H1 (cell line): Measurements from ENCODE around the gene SPARC. TPM values are rescaled to one million over a fixed set of nuclear protein-coding genes. Genes with fewer than 3 reads are reported as not detected.

Experiments used
- HDAC2 ChIP-seq, 2 experiments: fragments of 300-600 bp in 1 of 2; sonication (generic) in 1 of 2; IDR thresholded peaks; 2 replicates each; pipeline ENCODE4 v1.6.1; 2011 to 2012; ENCODE audit warnings: low read depth in 2 of 2, low read length in 2 of 2, mild to moderate bottlenecking in 2 of 2, moderate library complexity in 2 of 2, borderline replicate concordance in 1 of 2, inconsistent platforms in 1 of 2
- MAFK ChIP-seq: IDR thresholded peaks from 2 replicates; pipeline ENCODE4 v1.6.1; 2012; ENCODE audit warnings: low read depth, mild to moderate bottlenecking, improper control_type of control experiment, low read length
- POLR2A ChIP-seq, 2 experiments: IDR thresholded peaks; 1 replicate in 1 of 2; 2 replicates in 1 of 2; pipeline ENCODE4 v1.6.1; 2011; ENCODE audit warnings: low read depth in 2 of 2, low read length in 2 of 2, mild to moderate bottlenecking in 2 of 2; ENCODE audit errors: control extremely low read depth in 1 of 2
- RAD21 ChIP-seq, 2 experiments: IDR thresholded peaks in 1 of 2; conservative IDR thresholded peaks in 1 of 2; 2 replicates each; pipeline ENCODE4 v1.6.1; 2011; ENCODE audit warnings: low read depth in 2 of 2, low read length in 2 of 2, improper control_type of control experiment in 1 of 2, inconsistent platforms in 1 of 2, mild to moderate bottlenecking in 1 of 2, moderate library complexity in 1 of 2
- TEAD4 ChIP-seq: IDR thresholded peaks from 2 replicates; pipeline ENCODE4 v1.6.1; 2012; ENCODE audit warnings: low read depth, low read length, inconsistent platforms, mixed read lengths
- ZNF274 ChIP-seq: IDR thresholded peaks from 2 replicates; pipeline ENCODE4 v1.7.0; 2012; ENCODE audit warnings: low read length, borderline replicate concordance; ENCODE audit errors: extremely low read depth
- polyA plus RNA-seq, 7 experiments: library from polyadenylated mRNA; depleted of rRNA in 3 of 7; stranded (reverse) in 5 of 7; unstranded in 2 of 7; fragments of >200 nt in 5 of 7; fragments of 200-250 nt in 2 of 7; gene quantifications; 1 replicate in 5 of 7; 2 replicates in 1 of 7; 4 replicates in 1 of 7; pipeline versions ENCODE4 v1.2.1 to v1.2.3, GENCODE V29; 2011 to 2013; ENCODE audit warnings: missing spikeins in 2 of 7, mixed read lengths in 2 of 7
- total RNA-seq: library from RNA; stranded (reverse); fragmentation: NEBNext Ultra II Directional; extraction: Animal tissue kit (Norgen Biotek cat#: 25700); gene quantifications from 2 replicates; pipeline ENCODE4 v1.2.1, GENCODE V29; 2021

Gene SPARC
- total and polyA plus RNA-seq, 2 of the 8 experiments (the other 6 are each of a cell fraction or from before 2014, with no cell fraction given): 375 to 438 TPM

DNA sequence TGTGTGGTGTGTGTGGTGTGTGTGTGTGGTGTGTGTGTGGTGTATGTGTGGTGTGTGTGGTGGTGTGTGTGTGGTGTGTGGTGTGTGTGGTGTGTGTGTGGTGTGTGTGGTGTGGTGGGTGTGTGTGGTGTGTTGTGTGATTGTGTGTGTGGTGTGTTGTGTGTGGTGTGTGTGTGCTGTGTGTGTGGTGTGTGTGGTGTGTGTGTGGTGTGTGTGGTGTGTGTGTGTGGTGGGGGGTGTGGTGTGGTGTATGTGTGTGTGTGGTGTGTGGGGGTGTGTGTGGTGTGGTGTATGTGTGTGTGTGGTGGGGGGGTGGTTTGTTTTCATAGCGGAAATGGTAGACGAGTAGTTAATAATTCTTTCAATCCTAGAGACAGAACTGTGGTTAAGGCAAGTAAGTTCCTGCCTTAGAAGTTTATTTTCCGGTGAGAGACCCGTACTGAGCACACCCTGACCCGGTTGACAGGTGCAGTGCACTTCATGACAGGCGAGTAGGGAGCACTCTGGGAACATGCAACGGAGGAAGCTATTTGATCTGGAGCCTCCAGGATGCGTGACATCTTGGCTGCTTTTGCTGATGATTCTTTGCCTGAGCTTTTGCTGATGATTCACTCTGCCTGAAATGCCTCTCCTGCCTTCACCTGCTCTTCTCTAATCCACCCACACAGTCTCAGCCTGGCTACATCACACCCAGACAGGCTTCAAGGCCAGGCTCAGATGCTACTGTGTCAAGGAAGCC lies 73.9 kb downstream of the SPARC start (continued):
- TF ChIP-seq HDAC2 (IDR thresholded peaks at IDR 0.05; ENCODE audit: borderline replicate concordance in 1 of 2, low read depth in 2 of 2, low read length in 2 of 2) (no peak), ZNF274 (no peak), MAFK (no peak), TEAD4 (no peak), POLR2A (IDR thresholded peaks at IDR 0.05; ENCODE audit: control extremely low read depth in 1 of 2, low read depth in 2 of 2, low read length in 2 of 2) (no peak), RAD21 (IDR thresholded peaks at IDR 0.05 in 1 of 2, conservative IDR thresholded peaks at IDR 0.05 in 1 of 2; ENCODE audit: low read depth in 2 of 2, low read length in 2 of 2) (no peak)
